HepG2 (cell line): ENCODE results near the gene EHD1. TPM values are rescaled to one million over a fixed set of nuclear protein-coding genes. Genes with fewer than 3 reads are reported as not detected.

Experiments used
- AKAP8 ChIP-seq: sonication (generic); formaldehyde crosslinking; IDR thresholded peaks from 2 replicates; pipeline ENCODE4 v1.5.1; 2020; ENCODE audit warnings: mild to moderate bottlenecking, missing genetic modification reagents
- CEBPB ChIP-seq: IDR thresholded peaks from 2 replicates; pipeline ENCODE4 v1.6.1; 2011; ENCODE audit warnings: low read depth, low read length, improper control_type of control experiment, borderline replicate concordance
- FOSL2 ChIP-seq: sonication (generic); formaldehyde crosslinking; IDR thresholded peaks from 2 replicates; pipeline ENCODE4 v1.4.0; 2020; ENCODE audit warnings: missing genetic modification reagents
- HNRNPH1 ChIP-seq: fragments of 200-400 bp; formaldehyde crosslinking; optimal IDR thresholded peaks from 2 replicates; pipeline ENCODE3; 2017; ENCODE audit warnings: mild to moderate bottlenecking, low read depth, low read length
- ISX ChIP-seq: sonication (generic); formaldehyde crosslinking; conservative IDR thresholded peaks from 2 replicates; pipeline ENCODE4 v1.5.0; 2020; ENCODE audit warnings: missing genetic modification reagents
- KDM1A ChIP-seq: IDR thresholded peaks from 2 replicates; pipeline ENCODE4 v1.6.1; 2016; ENCODE audit warnings: missing compliant biosample characterization
- KLF15 ChIP-seq: sonication (generic); formaldehyde crosslinking; IDR thresholded peaks from 2 replicates; pipeline ENCODE4 v1.8.1; 2023; ENCODE audit warnings: borderline replicate concordance, mild to moderate bottlenecking, inconsistent platforms, missing genetic modification reagents, mixed read lengths
- MTF1 ChIP-seq: sonication (generic); formaldehyde crosslinking; IDR thresholded peaks from 2 replicates; pipeline ENCODE4 v1.5.0; 2020; ENCODE audit warnings: missing genetic modification reagents
- MXI1 ChIP-seq: IDR thresholded peaks from 3 replicates; pipeline ENCODE4 v1.6.1; 2012; ENCODE audit warnings: low read depth, low read length, inconsistent platforms, borderline replicate concordance
- SETDB1 ChIP-seq: sonication (generic); formaldehyde crosslinking; IDR thresholded peaks from 2 replicates; pipeline ENCODE4 v1.5.1; 2020; ENCODE audit warnings: missing genetic modification reagents, mild to moderate bottlenecking, borderline replicate concordance
- ZFP37 ChIP-seq: sonication (generic); formaldehyde crosslinking; IDR thresholded peaks from 2 replicates; pipeline ENCODE4 v1.4.0; 2020; ENCODE audit warnings: missing genetic modification reagents, borderline replicate concordance
- ZMYM4 ChIP-seq: sonication (generic); formaldehyde crosslinking; IDR thresholded peaks from 2 replicates; pipeline ENCODE4 v1.8.1; 2023; ENCODE audit warnings: mild to moderate bottlenecking, missing genetic modification reagents
- ZNF337 ChIP-seq: sonication (generic); formaldehyde crosslinking; IDR thresholded peaks from 2 replicates; pipeline ENCODE4 v1.5.1; 2020; ENCODE audit warnings: missing genetic modification reagents, low read depth, mild to moderate bottlenecking, borderline replicate concordance
- ZNF468 ChIP-seq: sonication (generic); formaldehyde crosslinking; IDR thresholded peaks from 2 replicates; pipeline ENCODE4 v1.8.0; 2022; ENCODE audit warnings: mild to moderate bottlenecking, moderate library complexity, missing genetic modification reagents
- ZNF550 ChIP-seq: sonication (generic); formaldehyde crosslinking; IDR thresholded peaks from 2 replicates; pipeline ENCODE4 v1.4.0; 2020; ENCODE audit warnings: mild to moderate bottlenecking, missing genetic modification reagents, borderline replicate concordance
- ZNF777 ChIP-seq: sonication (generic); formaldehyde crosslinking; IDR thresholded peaks from 2 replicates; pipeline ENCODE4 v1.4.0; 2020; ENCODE audit warnings: missing genetic modification reagents
- polyA plus RNA-seq, 8 experiments: library from polyadenylated mRNA; depleted of rRNA in 3 of 8; stranded (reverse) in 7 of 8; unstranded in 1 of 8; fragments of >200 nt; fragmentation: Illumina TruSeq in 4 of 8; extraction: Trizol in 4 of 8; gene quantifications; 2 replicates each; pipeline versions ENCODE4 v1.2.1 to v1.2.3, GENCODE V29; 2011 to 2016; ENCODE audit warnings: low read depth in 4 of 8, missing spikeins in 1 of 8, mixed read lengths in 1 of 8; ENCODE audit not compliant: insufficient read depth in 1 of 8
- total RNA-seq, 5 experiments: library from RNA; depleted of rRNA; stranded (reverse); fragments of >200 nt; fragmentation: Illumina TruSeq; extraction: Trizol; gene quantifications; 2 replicates each; pipeline ENCODE4 v1.2.3, GENCODE V29; 2016; ENCODE audit warnings: low read depth in 1 of 5
- TF ChIP-seq, protein P1 (sequence below): IDR thresholded peaks from 2 replicates; pipeline ENCODE4 v1.6.1; 2016; ENCODE audit warnings: missing biosample characterization, missing genetic modification reagents, low read depth
- TF ChIP-seq, protein P2 (sequence below): IDR thresholded peaks from 2 replicates; pipeline ENCODE4 v1.6.1; 2012; ENCODE audit warnings: low read depth, low read length, improper control_type of control experiment
- TF ChIP-seq, protein P3 (sequence below): sonication (generic); formaldehyde crosslinking; IDR thresholded peaks from 2 replicates; pipeline ENCODE4 v1.4.0; 2020; ENCODE audit warnings: missing genetic modification reagents
- TF ChIP-seq, protein P4 (sequence below): sonication (generic); formaldehyde crosslinking; IDR thresholded peaks from 2 replicates; pipeline ENCODE4 v1.5.0; 2020; ENCODE audit warnings: mild to moderate bottlenecking, missing genetic modification reagents, borderline replicate concordance

EHD1 gene
- total and polyA plus RNA-seq, 2 of the 13 experiments (the other 11 are each of a cell fraction or from before 2014, with no cell fraction given) = 23.6 to 26.6 TPM

DNA sequence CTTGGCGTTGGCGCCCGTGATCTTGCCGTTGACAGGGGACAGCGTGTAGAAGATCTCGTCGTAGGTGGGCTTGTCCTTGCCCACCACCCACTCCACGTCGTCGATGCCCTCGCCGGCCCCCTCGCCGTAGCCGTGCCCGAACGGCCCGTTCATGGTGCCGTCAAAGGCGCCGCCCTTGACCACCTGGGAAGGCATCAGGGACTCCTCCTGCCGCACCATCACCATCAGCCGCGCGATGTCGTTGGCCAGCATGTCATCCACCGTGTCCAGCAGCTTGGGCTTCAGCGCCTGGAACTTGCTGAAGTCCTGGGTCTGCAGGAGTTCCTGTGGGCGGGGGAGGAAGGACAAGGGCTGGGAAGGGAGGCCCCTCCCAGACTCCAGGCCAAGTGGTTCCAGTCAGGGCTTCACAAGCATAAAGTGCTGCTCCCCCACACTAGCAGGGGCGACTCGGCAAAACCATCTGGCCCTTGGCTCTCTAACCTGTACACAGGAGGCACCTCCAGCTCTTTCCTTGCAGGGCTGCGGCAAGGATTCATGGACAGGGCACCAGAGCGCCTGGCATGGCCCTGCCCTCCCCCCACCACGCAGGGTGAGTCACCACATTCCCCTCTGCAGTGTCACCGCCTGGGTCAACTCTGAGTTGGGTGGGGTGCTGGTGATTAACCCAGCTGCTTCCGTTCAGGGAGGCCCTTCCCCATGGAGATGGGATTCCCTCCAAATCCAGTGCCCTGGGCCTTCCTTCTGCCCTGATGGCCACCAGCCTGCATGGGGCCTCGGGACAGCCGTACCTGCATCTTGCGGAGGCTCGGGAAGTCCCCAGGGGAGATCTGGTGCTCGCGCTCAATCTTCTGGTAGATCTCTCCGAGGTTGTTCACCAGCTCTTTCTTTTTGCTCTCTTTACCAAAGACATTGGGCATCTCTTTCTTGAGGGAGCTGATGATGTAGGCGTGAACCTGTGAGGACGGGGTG lies 23.6 kb downstream of the EHD1 start (continued):
- TF ChIP-seq MTF1 (no peak), AKAP8 (CRISPR knock-in tag) (no peak), HNRNPH1 (no peak), ZNF550 (CRISPR knock-in tag) (no peak), FOSL2 (peak; percentile 100), KLF15 (CRISPR knock-in tag) (no peak), ZFP37 (no peak), ZNF468 (CRISPR knock-in tag) (no peak), ISX (CRISPR knock-in tag) (no peak), KDM1A (CRISPR knock-in tag) (no peak), SETDB1 (CRISPR knock-in tag) (no peak), ZNF777 (CRISPR knock-in tag) (no peak), MXI1 (peak; percentile 27; the same call in 1 of the 3 replicates), ZNF337 (CRISPR knock-in tag) (no peak), ZMYM4 (CRISPR knock-in tag) (no peak), CEBPB (no peak)
- TF ChIP-seq, protein P1, sequence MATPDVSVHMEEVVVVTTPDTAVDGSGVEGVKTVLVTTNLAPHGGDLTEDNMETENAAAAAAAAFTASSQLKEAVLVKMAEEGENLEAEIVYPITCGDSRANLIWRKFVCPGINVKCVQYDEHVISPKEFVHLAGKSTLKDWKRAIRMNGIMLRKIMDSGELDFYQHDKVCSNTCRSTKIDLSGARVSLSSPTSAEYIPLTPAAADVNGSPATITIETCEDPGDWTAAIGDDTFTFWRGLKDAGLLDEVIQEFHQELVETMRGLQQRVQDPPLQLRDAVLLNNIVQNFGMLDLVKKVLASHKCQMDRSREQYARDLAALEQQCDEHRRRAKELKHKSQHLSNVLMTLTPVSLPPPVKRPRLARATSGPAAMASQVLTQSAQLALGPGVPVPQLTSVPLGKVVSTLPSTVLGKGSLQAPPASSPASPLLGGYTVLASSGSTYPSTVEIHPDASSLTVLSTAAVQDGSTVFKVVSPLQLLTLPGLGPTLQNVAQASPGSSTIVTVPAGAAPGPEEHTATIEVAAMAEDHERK = no peak
- TF ChIP-seq, protein P2, sequence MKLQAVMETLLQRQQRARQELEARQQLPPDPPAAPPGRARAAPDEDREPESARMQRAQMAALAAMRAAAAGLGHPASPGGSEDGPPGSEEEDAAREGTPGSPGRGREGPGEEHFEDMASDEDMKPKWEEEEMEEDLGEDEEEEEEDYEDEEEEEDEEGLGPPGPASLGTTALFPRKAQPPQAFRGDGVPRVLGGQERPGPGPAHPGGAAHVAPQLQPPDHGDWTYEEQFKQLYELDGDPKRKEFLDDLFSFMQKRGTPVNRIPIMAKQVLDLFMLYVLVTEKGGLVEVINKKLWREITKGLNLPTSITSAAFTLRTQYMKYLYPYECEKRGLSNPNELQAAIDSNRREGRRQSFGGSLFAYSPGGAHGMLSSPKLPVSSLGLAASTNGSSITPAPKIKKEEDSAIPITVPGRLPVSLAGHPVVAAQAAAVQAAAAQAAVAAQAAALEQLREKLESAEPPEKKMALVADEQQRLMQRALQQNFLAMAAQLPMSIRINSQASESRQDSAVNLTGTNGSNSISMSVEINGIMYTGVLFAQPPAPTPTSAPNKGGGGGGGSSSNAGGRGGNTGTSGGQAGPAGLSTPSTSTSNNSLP = no peak
- TF ChIP-seq, protein P3, sequence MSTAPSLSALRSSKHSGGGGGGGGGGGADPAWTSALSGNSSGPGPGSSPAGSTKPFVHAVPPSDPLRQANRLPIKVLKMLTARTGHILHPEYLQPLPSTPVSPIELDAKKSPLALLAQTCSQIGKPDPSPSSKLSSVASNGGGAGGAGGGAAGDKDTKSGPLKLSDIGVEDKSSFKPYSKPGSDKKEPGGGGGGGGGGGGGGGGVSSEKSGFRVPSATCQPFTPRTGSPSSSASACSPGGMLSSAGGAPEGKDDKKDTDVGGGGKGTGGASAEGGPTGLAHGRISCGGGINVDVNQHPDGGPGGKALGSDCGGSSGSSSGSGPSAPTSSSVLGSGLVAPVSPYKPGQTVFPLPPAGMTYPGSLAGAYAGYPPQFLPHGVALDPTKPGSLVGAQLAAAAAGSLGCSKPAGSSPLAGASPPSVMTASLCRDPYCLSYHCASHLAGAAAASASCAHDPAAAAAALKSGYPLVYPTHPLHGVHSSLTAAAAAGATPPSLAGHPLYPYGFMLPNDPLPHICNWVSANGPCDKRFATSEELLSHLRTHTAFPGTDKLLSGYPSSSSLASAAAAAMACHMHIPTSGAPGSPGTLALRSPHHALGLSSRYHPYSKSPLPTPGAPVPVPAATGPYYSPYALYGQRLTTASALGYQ = no peak
- TF ChIP-seq, protein P4, sequence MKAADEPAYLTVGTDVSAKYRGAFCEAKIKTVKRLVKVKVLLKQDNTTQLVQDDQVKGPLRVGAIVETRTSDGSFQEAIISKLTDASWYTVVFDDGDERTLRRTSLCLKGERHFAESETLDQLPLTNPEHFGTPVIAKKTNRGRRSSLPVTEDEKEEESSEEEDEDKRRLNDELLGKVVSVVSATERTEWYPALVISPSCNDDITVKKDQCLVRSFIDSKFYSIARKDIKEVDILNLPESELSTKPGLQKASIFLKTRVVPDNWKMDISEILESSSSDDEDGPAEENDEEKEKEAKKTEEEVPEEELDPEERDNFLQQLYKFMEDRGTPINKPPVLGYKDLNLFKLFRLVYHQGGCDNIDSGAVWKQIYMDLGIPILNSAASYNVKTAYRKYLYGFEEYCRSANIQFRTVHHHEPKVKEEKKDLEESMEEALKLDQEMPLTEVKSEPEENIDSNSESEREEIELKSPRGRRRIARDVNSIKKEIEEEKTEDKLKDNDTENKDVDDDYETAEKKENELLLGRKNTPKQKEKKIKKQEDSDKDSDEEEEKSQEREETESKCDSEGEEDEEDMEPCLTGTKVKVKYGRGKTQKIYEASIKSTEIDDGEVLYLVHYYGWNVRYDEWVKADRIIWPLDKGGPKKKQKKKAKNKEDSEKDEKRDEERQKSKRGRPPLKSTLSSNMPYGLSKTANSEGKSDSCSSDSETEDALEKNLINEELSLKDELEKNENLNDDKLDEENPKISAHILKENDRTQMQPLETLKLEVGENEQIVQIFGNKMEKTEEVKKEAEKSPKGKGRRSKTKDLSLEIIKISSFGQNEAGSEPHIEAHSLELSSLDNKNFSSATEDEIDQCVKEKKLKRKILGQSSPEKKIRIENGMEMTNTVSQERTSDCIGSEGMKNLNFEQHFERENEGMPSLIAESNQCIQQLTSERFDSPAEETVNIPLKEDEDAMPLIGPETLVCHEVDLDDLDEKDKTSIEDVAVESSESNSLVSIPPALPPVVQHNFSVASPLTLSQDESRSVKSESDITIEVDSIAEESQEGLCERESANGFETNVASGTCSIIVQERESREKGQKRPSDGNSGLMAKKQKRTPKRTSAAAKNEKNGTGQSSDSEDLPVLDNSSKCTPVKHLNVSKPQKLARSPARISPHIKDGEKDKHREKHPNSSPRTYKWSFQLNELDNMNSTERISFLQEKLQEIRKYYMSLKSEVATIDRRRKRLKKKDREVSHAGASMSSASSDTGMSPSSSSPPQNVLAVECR = no peak
